ENCODE results near the gene AVL9.
"Not testable (repeated sequence)": the region's sequence is repeated elsewhere in the genome, so short reads cannot be mapped to it uniquely, and the experiment has no call there.

The AVL9 gene

DNA sequence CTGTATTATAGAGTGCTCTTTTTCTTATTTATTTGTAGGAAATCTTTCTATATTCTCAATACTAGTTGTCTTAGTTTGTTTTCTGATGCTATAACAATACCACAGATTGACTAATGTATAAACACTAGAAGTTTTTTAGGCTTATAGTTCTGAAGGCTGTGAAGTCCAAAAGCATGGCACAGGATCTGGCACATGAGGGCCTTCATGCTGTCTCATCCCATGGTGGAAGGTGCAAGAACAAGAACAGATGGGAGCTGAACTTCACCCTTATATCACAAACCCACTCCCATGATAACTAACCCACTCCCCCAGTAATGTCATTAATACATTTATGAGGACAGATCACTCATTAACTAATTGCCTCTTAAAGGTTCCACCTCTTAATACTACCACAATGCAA, 109.7 kb downstream of the AVL9 start:
- in situ Hi-C loops (cut with MboI; ENCODE audit: low pct_unique_long_range_greater_than_20kb, low sequenced_read_pairs, unreplicated experiment), result no loop called here
- TF ChIP-seq, protein P1, sequence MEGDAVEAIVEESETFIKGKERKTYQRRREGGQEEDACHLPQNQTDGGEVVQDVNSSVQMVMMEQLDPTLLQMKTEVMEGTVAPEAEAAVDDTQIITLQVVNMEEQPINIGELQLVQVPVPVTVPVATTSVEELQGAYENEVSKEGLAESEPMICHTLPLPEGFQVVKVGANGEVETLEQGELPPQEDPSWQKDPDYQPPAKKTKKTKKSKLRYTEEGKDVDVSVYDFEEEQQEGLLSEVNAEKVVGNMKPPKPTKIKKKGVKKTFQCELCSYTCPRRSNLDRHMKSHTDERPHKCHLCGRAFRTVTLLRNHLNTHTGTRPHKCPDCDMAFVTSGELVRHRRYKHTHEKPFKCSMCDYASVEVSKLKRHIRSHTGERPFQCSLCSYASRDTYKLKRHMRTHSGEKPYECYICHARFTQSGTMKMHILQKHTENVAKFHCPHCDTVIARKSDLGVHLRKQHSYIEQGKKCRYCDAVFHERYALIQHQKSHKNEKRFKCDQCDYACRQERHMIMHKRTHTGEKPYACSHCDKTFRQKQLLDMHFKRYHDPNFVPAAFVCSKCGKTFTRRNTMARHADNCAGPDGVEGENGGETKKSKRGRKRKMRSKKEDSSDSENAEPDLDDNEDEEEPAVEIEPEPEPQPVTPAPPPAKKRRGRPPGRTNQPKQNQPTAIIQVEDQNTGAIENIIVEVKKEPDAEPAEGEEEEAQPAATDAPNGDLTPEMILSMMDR (IDR thresholded peaks at IDR 0.05; ENCODE audit: extremely low read depth, insufficient read depth, missing control alignments), result no peak
- DNase-seq (ENCODE audit: low spot score), result no peak

- in situ Hi-C loops (cut with MboI; ENCODE audit: low pct_unique_long_range_greater_than_20kb, low sequenced_read_pairs, unreplicated experiment), result no loop called here
- TF ChIP-seq, protein P1 (IDR thresholded peaks at IDR 0.05; ENCODE audit: extremely low read depth, insufficient read depth, missing control alignments), result no peak
- no peak for DNase-seq (ENCODE audit: low spot score)
Observed at GRCh38 chr7:32609463-32609862, 114.2 kb downstream of the AVL9 start.

- in situ Hi-C loops (cut with MboI; ENCODE audit: low pct_unique_long_range_greater_than_20kb, low sequenced_read_pairs, unreplicated experiment), result no loop called here
- TF ChIP-seq, protein P1 (IDR thresholded peaks at IDR 0.05; ENCODE audit: extremely low read depth, insufficient read depth, missing control alignments), result no peak
- no peak for DNase-seq (ENCODE audit: low spot score)
Observed at GRCh38 chr7:32611201-32612099, 116.2 kb downstream of the AVL9 start.

- TF ChIP-seq, protein P1 (IDR thresholded peaks at IDR 0.05; ENCODE audit: extremely low read depth, insufficient read depth, missing control alignments), result no peak
- DNase-seq (ENCODE audit: low spot score), result no peak
- in situ Hi-C loops (cut with MboI; ENCODE audit: low pct_unique_long_range_greater_than_20kb, low sequenced_read_pairs, unreplicated experiment), result no loop called here
Observed at GRCh38 chr7:32616625-32617024, 121.3 kb downstream of the AVL9 start.

GRCh38 chr7:32618470-32618869, 123.2 kb downstream of the AVL9 start:
- in situ Hi-C loops (cut with MboI; ENCODE audit: low pct_unique_long_range_greater_than_20kb, low sequenced_read_pairs, unreplicated experiment), result no loop called here
- TF ChIP-seq, protein P1 (IDR thresholded peaks at IDR 0.05; ENCODE audit: extremely low read depth, insufficient read depth, missing control alignments), result no peak
- DNase-seq (ENCODE audit: low spot score), result no peak

- no peak for DNase-seq (ENCODE audit: low spot score)
- TF ChIP-seq, protein P1 (IDR thresholded peaks at IDR 0.05; ENCODE audit: extremely low read depth, insufficient read depth, missing control alignments), result no peak
- in situ Hi-C loops (cut with MboI; ENCODE audit: low pct_unique_long_range_greater_than_20kb, low sequenced_read_pairs, unreplicated experiment), result no loop called here
Observed at GRCh38 chr7:32618987-32619386, 123.7 kb downstream of the AVL9 start.

GRCh38 chr7:32619416-32619815, 124.1 kb downstream of the AVL9 start:
- in situ Hi-C loops (cut with MboI; ENCODE audit: low pct_unique_long_range_greater_than_20kb, low sequenced_read_pairs, unreplicated experiment); DNase-seq (ENCODE audit: low spot score): not testable (repeated sequence)
